Activated CD8-positive, alpha-beta T cell treated with anti-CD3 and anti-CD28 coated beads for 36 hours (primary cell): ENCODE data around the gene TC2N. TPM values are rescaled to one million over a fixed set of nuclear protein-coding genes. Genes with fewer than 3 reads are reported as not detected.

Experiments
- ATAC-seq: fragments of 200-7000 bp; cut with Tn5 transposase; one replicate; pipeline ENCODE4 v1.10.0; 2021; ENCODE audit warnings: mild to moderate bottlenecking, moderate library complexity
- CTCF ChIA-PET: fragments of 350-600 bp; sonication (Branson Sonifier 250); formaldehyde crosslinking; loops from one replicate; lab custom pipeline; 2021; ENCODE audit warnings: antibody characterized with exemption; lab: Charles Lee
- POLR2A ChIA-PET: fragments of 350-600 bp; sonication (Branson Sonifier 250); formaldehyde crosslinking; loops from one replicate; lab custom pipeline; 2021; ENCODE audit warnings: antibody characterized with exemption; lab: Charles Lee
- DNase-seq: peaks from one replicate; pipeline ENCODE4 v3.0.0-alpha.2; 2020
- H3K27ac Mint-ChIP-seq: one replicate; pipeline ENCODE4 v1.8.0; 2021; ENCODE audit warnings: mild to moderate bottlenecking, mixed read lengths
- H3K27me3 Mint-ChIP-seq: one replicate; pipeline ENCODE4 v1.8.0; 2021; ENCODE audit warnings: mixed read lengths
- H3K36me3 Mint-ChIP-seq: one replicate; pipeline ENCODE4 v1.8.0; 2021; ENCODE audit warnings: low read depth, mixed read lengths
- H3K4me1 Mint-ChIP-seq: one replicate; pipeline ENCODE4 v1.8.0; 2021; ENCODE audit warnings: low read depth, mixed read lengths
- H3K4me3 Mint-ChIP-seq: one replicate; pipeline ENCODE4 v1.8.0; 2021; ENCODE audit warnings: mild to moderate bottlenecking, moderate library complexity, mixed read lengths
- H3K9me3 Mint-ChIP-seq: one replicate; pipeline ENCODE4 v1.8.0; 2021; ENCODE audit warnings: mixed read lengths
- intact Hi-C: fragments of 100-400 bp; cut with micrococcal nuclease; formaldehyde crosslinking; loops from one replicate; pipeline ENCODE4 v1.10.0; 2022
- total RNA-seq, 2 experiments: library from RNA; stranded (reverse); gene quantifications; one replicate each; pipeline ENCODE4 v1.2.3, GENCODE V29; 2021
- TF ChIP-seq, protein P1 (sequence below): fragments of 200-600 bp; IDR thresholded peaks from one replicate; pipeline ENCODE4 v1.8.0; 2022; ENCODE audit warnings: antibody characterized with exemption, mild to moderate bottlenecking

TC2N gene
- total RNA-seq, 2 experiments from 2014 or later, result 28.5 to 32.5 TPM

DNA sequence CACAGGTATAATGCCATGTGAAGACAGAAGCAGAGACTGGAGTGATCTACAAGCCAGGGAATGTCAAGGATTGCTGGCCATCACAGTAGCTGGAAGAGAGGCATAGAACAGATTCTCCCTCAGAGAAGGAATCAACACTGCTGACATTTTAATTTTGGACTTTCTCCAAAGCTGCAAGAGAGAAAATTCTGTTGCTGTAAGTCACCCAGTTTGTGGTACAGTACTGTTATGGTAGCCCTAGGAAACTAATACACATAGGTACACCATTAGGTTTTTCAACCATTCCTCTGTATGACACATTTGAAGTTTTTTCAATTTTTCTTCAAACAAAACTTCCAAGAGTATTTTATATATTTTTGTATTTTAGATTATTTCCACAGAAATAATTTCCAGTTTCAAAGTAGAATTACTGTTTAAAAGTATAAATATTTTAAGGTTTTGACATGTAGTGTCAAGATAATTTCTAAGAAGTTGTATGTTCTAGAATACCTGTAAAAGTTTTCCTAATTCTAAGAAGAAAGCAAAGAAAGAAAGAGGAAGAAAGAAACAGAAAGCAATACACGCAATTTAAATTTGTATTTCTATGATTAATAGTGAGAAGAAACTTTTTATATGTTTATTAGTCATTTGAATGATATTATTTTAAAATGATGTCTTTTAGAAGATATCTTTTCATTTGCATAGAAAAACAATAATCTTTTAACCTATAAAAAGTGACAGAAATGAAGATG, 70.6 kb downstream of the TC2N start:
- H3K4me1 Mint-ChIP-seq, result peaks cover 25% of the 10 kb centered on the region
- ATAC-seq (peak; percentile 74), DNase-seq (no peak)
- no peaks in the 10 kb centered on the region for H3K9me3 Mint-ChIP-seq
- H3K4me3 Mint-ChIP-seq, result no peak overlapping the region
- ChIA-PET POLR2A (interaction anchor here (1.3 kb wide), 1 partner anchor 70 kb away, joined by 3 read pairs; the partner anchor contains the start of gene TC2N), CTCF (interaction anchor here (1.4 to 1.9 kb wide), 3 partner anchors 10 to 102 kb away, joined by 3 to 7 read pairs (median 3); no protein-coding TSS in a partner anchor)
- TF ChIP-seq, protein P1, sequence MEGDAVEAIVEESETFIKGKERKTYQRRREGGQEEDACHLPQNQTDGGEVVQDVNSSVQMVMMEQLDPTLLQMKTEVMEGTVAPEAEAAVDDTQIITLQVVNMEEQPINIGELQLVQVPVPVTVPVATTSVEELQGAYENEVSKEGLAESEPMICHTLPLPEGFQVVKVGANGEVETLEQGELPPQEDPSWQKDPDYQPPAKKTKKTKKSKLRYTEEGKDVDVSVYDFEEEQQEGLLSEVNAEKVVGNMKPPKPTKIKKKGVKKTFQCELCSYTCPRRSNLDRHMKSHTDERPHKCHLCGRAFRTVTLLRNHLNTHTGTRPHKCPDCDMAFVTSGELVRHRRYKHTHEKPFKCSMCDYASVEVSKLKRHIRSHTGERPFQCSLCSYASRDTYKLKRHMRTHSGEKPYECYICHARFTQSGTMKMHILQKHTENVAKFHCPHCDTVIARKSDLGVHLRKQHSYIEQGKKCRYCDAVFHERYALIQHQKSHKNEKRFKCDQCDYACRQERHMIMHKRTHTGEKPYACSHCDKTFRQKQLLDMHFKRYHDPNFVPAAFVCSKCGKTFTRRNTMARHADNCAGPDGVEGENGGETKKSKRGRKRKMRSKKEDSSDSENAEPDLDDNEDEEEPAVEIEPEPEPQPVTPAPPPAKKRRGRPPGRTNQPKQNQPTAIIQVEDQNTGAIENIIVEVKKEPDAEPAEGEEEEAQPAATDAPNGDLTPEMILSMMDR, result no peak
- H3K36me3 Mint-ChIP-seq, result peaks cover 23% of the 10 kb centered on the region
- no peaks in the 10 kb centered on the region for H3K27me3 Mint-ChIP-seq
- intact Hi-C loops, result no loop called here
- peak overlapping the region; percentile 81 for H3K27ac Mint-ChIP-seq

DNA sequence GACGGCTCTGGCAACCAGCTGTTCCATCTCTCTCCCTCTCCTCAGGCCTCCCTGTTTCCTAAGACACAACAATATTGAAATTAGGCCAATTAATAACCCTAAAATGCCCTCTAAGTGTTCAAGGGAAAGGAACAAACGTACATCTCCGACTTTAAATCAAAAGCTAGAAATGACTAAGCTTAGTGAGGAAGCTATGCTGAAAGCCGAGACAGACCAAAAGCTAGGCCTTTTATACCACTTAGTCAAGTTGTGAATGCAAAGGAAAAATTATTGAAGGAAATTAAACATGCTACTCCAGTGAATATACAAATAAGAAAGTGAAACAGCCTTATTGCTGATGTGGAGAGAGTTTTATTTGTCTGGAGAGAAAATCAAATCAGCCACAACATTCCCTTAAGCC, 73.6 kb downstream of the TC2N start:
- Mint-ChIP-seq H3K27me3 (no peaks in the 10 kb centered on the region), H3K27ac (peak overlapping the region; percentile 75), H3K36me3 (peaks cover 21% of the 10 kb centered on the region), H3K9me3 (no peaks in the 10 kb centered on the region), H3K4me1 (peaks cover 21% of the 10 kb centered on the region), H3K4me3 (peak overlapping the region; percentile 15)
- ChIA-PET POLR2A (interaction anchor here (0.7 to 1.1 kb wide), 2 partner anchors 14 to 861 kb away, joined by 3 read pairs; no protein-coding TSS in a partner anchor), CTCF (interaction anchor here (1.0 kb wide), 1 partner anchor 99 kb away, joined by 3 read pairs; no protein-coding TSS in a partner anchor)
- ATAC-seq (no peak), DNase-seq (no peak)
- intact Hi-C loops, result no loop called here
- TF ChIP-seq, protein P1, result no peak

DNA sequence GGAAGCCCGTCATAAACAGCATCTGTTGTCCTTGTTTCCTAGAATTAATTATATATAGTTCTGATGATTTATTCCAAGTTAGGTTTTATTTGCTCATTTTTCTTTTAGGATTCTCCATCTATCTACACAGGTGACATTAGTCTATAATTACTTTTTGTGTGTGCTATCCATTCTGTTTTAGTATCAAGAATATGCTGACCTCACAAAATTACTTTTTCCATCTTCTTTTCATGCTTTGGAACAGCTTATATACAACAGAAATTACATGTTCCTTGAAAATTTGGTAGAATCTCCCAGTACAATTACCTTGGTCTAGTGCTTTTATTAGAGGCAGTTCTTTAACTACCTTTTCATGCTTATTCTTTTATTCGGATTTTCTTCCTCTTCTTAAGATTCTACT, 81.1 kb downstream of the TC2N start:
- TF ChIP-seq, protein P1, result no peak
- peaks cover 3% of the 10 kb centered on the region for H3K4me1 Mint-ChIP-seq
- peaks cover 3% of the 10 kb centered on the region for H3K36me3 Mint-ChIP-seq
- H3K9me3 Mint-ChIP-seq, result no peaks in the 10 kb centered on the region
- DNase-seq, result no peak
- no peak for ATAC-seq
- intact Hi-C loops, result no loop called here
- H3K27ac Mint-ChIP-seq, result no peak overlapping the region
- H3K27me3 Mint-ChIP-seq, result no peaks in the 10 kb centered on the region
- POLR2A ChIA-PET, result interaction anchor here (0.7 kb wide), 1 partner anchor 107 kb away, joined by 3 read pairs; no protein-coding TSS in a partner anchor
- H3K4me3 Mint-ChIP-seq, result no peak overlapping the region
- CTCF ChIA-PET, result interaction anchor here (0.8 to 1.9 kb wide), 4 partner anchors 10 to 137 kb away, joined by 3 to 7 read pairs (median 4); no protein-coding TSS in a partner anchor

- Mint-ChIP-seq H3K4me1 (peaks cover 3% of the 10 kb centered on the region), H3K4me3 (no peak overlapping the region)
- POLR2A ChIA-PET, result interaction anchor here (0.6 to 1.2 kb wide), 3 partner anchors 13 to 729 kb away, joined by 3 read pairs; no protein-coding TSS in a partner anchor
Observed at GRCh38 chr14:91780452-91780851, 86.9 kb downstream of the TC2N start.

More at GRCh38 chr14:91780452-91780851, 86.9 kb downstream of the TC2N start:
- ATAC-seq (no peak), DNase-seq (no peak)
- intact Hi-C loops, result no loop called here
- H3K27ac Mint-ChIP-seq, result no peak overlapping the region
- CTCF ChIA-PET, result interaction anchor here (0.9 to 1.0 kb wide), 2 partner anchors 8 to 131 kb away, joined by 3 to 5 read pairs; no protein-coding TSS in a partner anchor
- no peaks in the 10 kb centered on the region for H3K27me3 Mint-ChIP-seq
- TF ChIP-seq, protein P1, result no peak
- no peaks in the 10 kb centered on the region for H3K9me3 Mint-ChIP-seq
- H3K36me3 Mint-ChIP-seq, result peaks cover 8% of the 10 kb centered on the region
